ENCODE results near the gene POU2F1.
A peak's percentile ranks its signal among the peaks of the same experiment; 100 is the strongest.

Gene POU2F1

GRCh38 chr1:167273027-167273800 is 52.5 kb downstream of the POU2F1 start:
- DNase-seq (ENCODE audit: low spot score), result no peak
- TF ChIP-seq CTCF (IDR thresholded peaks at IDR 0.05; ENCODE audit: borderline replicate concordance, control extremely low read depth, extremely low read depth, insufficient read depth, missing control alignments), result no peak
- in situ Hi-C loops (cut with MboI; ENCODE audit: low sequenced_read_pairs, unreplicated experiment), result loop anchor here (25.0 kb wide), 1 partner anchor 264 kb away; no protein-coding TSS in a partner anchor

- in situ Hi-C loops (cut with MboI; ENCODE audit: low sequenced_read_pairs, unreplicated experiment), result loop anchor here (25.0 kb wide), 1 partner anchor 263 kb away; no protein-coding TSS in a partner anchor
- TF ChIP-seq CTCF (IDR thresholded peaks at IDR 0.05; ENCODE audit: borderline replicate concordance, control extremely low read depth, extremely low read depth, insufficient read depth, missing control alignments), result no peak
- DNase-seq (ENCODE audit: low spot score), result no peak
Observed at GRCh38 chr1:167274061-167274460, 53.4 kb downstream of the POU2F1 start.

GRCh38 chr1:167276969-167277368 is 56.3 kb downstream of the POU2F1 start:
- in situ Hi-C loops (cut with MboI; ENCODE audit: low sequenced_read_pairs, unreplicated experiment), result no loop called here
- DNase-seq (ENCODE audit: low spot score), result peak; percentile 44
- no peak for TF ChIP-seq CTCF (IDR thresholded peaks at IDR 0.05; ENCODE audit: borderline replicate concordance, control extremely low read depth, extremely low read depth, insufficient read depth, missing control alignments)

GRCh38 chr1:167278497-167278896 is 57.8 kb downstream of the POU2F1 start:
- no peak for DNase-seq (ENCODE audit: low spot score)
- in situ Hi-C loops (cut with MboI; ENCODE audit: low sequenced_read_pairs, unreplicated experiment), result no loop called here
- no peak for TF ChIP-seq CTCF (IDR thresholded peaks at IDR 0.05; ENCODE audit: borderline replicate concordance, control extremely low read depth, extremely low read depth, insufficient read depth, missing control alignments)

- no peak for DNase-seq (ENCODE audit: low spot score)
- TF ChIP-seq CTCF (IDR thresholded peaks at IDR 0.05; ENCODE audit: borderline replicate concordance, control extremely low read depth, extremely low read depth, insufficient read depth, missing control alignments), result no peak
- in situ Hi-C loops (cut with MboI; ENCODE audit: low sequenced_read_pairs, unreplicated experiment), result no loop called here
Observed at GRCh38 chr1:167280912-167281311, 60.2 kb downstream of the POU2F1 start.

GRCh38 chr1:167288390-167289074 is 67.8 kb downstream of the POU2F1 start:
- no peak for TF ChIP-seq CTCF (IDR thresholded peaks at IDR 0.05; ENCODE audit: borderline replicate concordance, control extremely low read depth, extremely low read depth, insufficient read depth, missing control alignments)
- DNase-seq (ENCODE audit: low spot score), result no peak
- in situ Hi-C loops (cut with MboI; ENCODE audit: low sequenced_read_pairs, unreplicated experiment), result no loop called here
